GM12878 (cell line): ENCODE measurements around the gene GSG1L. TPM values are rescaled to one million over a fixed set of nuclear protein-coding genes. Genes with fewer than 3 reads are reported as not detected.

Experiments used
- ATAC-seq: fragments of 200-7000 bp; cut with Tn5 transposase; 3 replicates; pipeline ENCODE4 v1.9.1; 2020; ENCODE audit warnings: mild to moderate bottlenecking, moderate library complexity
- BruUV-seq: library from RNA; stranded (reverse); fragments of 400-500 nt; replicated peaks from 2 replicates; lab custom pipeline; 2021; lab: Mats Ljungman, UMichigan
- CTCF ChIA-PET: fragments of 300-600 bp; sonication (Branson Sonifier 250); formaldehyde crosslinking; extraction: SDS; loops from one replicate; lab custom pipeline; 2021; ENCODE audit warnings: inconsistent platforms; lab: Yijun Ruan, JAX
- POLR2A ChIA-PET: fragments of 350-600 bp; formaldehyde crosslinking; extraction: SDS; loops from one replicate; lab custom pipeline; 2021; ENCODE audit warnings: inconsistent platforms; lab: Charles Lee
- RAD21 ChIA-PET: fragments of 300-600 bp; sonication (Branson Sonifier 250); formaldehyde crosslinking; loops from one replicate; lab custom pipeline; 2023; ENCODE audit warnings: antibody characterized with exemption; ENCODE audit not compliant: unreplicated experiment; lab: Charles Lee
- SMC1A ChIA-PET: fragments of 300-600 bp; sonication (Branson Sonifier 250); formaldehyde crosslinking; loops from one replicate; lab custom pipeline; 2023; ENCODE audit not compliant: unreplicated experiment, uncharacterized antibody; lab: Charles Lee
- DNase-seq: peaks from one replicate; pipeline ENCODE4 v3.0.0-alpha.2; 2011; ENCODE audit warnings: low read depth, low spot score
- FAIRE-seq: peaks from 3 replicates; lab custom pipeline; 2011; peaks lifted over from hg19 to GRCh38; lab: Jason Lieb, UNC
- H2AFZ ChIP-seq: 2 replicates; pipeline ENCODE4 v1.6.0; 2011; ENCODE audit warnings: low read depth, low read length, control low read depth; ENCODE audit not compliant: control insufficient read depth
- H3K27ac ChIP-seq: 2 replicates; pipeline ENCODE4 v1.5.1; 2011; ENCODE audit warnings: control low read depth; ENCODE audit not compliant: control insufficient read depth, insufficient read depth
- H3K27me3 ChIP-seq, 2 experiments: replicated peaks in 1 of 2; 2 replicates each; pipeline versions ENCODE4 v1.6.0 to v1.6.1; 2011; ENCODE audit warnings: low read length in 1 of 2; ENCODE audit not compliant: control insufficient read depth in 2 of 2, insufficient read depth in 2 of 2
- H3K36me3 ChIP-seq, 2 experiments: 2 replicates each; pipeline ENCODE4 v1.5.1; 2011; ENCODE audit warnings: low read length in 1 of 2; ENCODE audit not compliant: control insufficient read depth in 2 of 2, insufficient read depth in 2 of 2
- H3K4me1 ChIP-seq: 2 replicates; pipeline ENCODE4 v1.6.1; 2011; ENCODE audit warnings: mild to moderate bottlenecking, low read length, moderate library complexity, mixed read lengths; ENCODE audit not compliant: control insufficient read depth, insufficient read depth
- H3K4me2 ChIP-seq: 2 replicates; pipeline ENCODE4 v1.6.0; 2011; ENCODE audit warnings: control low read depth; ENCODE audit not compliant: control insufficient read depth, insufficient read depth
- H3K4me3 ChIP-seq: fragments of 200-600 bp; sonication (generic); 2 replicates; pipeline ENCODE4 v1.5.1; 2016
- H3K79me2 ChIP-seq: 2 replicates; pipeline ENCODE4 v1.6.0; 2011; ENCODE audit warnings: low read length; ENCODE audit not compliant: control insufficient read depth, insufficient read depth
- H3K9ac ChIP-seq: 2 replicates; pipeline ENCODE4 v1.8.0; 2011; ENCODE audit warnings: low read length, control low read depth, mixed read lengths; ENCODE audit not compliant: control insufficient read depth, insufficient read depth
- H3K9me3 ChIP-seq: replicated peaks from 3 replicates; pipeline ENCODE4 v1.5.1; 2011; ENCODE audit warnings: mild to moderate bottlenecking, low read length; ENCODE audit not compliant: control insufficient read depth, insufficient read depth
- H4K20me1 ChIP-seq: 2 replicates; pipeline ENCODE4 v1.6.0; 2011; ENCODE audit not compliant: control insufficient read depth, insufficient read depth
- BACH1 ChIP-seq: fragments of 450-650 bp; IDR thresholded peaks from 2 replicates; pipeline ENCODE4 v1.6.1; 2017; ENCODE audit warnings: mild to moderate bottlenecking, borderline replicate concordance
- FOXK2 ChIP-seq: fragments of 450-650 bp; IDR thresholded peaks from 2 replicates; pipeline ENCODE4 v1.6.1; 2017; ENCODE audit warnings: mild to moderate bottlenecking, moderate library complexity
- HDAC2 ChIP-seq: fragments of 200-600 bp; sonication (generic); IDR thresholded peaks from 2 replicates; pipeline ENCODE4 v1.6.1; 2017
- NFYA ChIP-seq: IDR thresholded peaks from 2 replicates; pipeline ENCODE4 v1.6.1; 2011; ENCODE audit warnings: low read depth, mild to moderate bottlenecking, low read length, improper control_type of control experiment, borderline replicate concordance
- RFX5 ChIP-seq: IDR thresholded peaks from 2 replicates; pipeline ENCODE4 v1.6.1; 2011; ENCODE audit warnings: low read depth, low read length, improper control_type of control experiment
- ZNF384 ChIP-seq: IDR thresholded peaks from 2 replicates; pipeline ENCODE4 v1.6.1; 2012; ENCODE audit warnings: low read depth, mild to moderate bottlenecking, low read length, improper control_type of control experiment, borderline replicate concordance
- WGBS: methylation state at CpG from one replicate; pipeline ENCODE4 v1.1.6; 2016; ENCODE audit warnings: low lambda C conversion rate; ENCODE audit not compliant: insufficient replicate concordance, insufficient coverage; ENCODE audit errors: missing lambda C conversion rate; 5-methylcytosine and 5-hydroxymethylcytosine counted together
- in situ Hi-C: fragments of 300-500 bp; cut with MboI; formaldehyde crosslinking; loops from 9 replicates; pipeline ENCODE4 v1.14.3; 2018; ENCODE audit warnings: mixed read lengths
- intact Hi-C: fragments of 100-400 bp; cut with micrococcal nuclease; formaldehyde crosslinking; loops from one replicate; pipeline ENCODE4 v1.14.2; 2022; ENCODE audit not compliant: unreplicated experiment
- polyA plus RNA-seq, 11 experiments: library from polyadenylated mRNA; depleted of rRNA in 4 of 11; unstranded in 6 of 11; stranded (reverse) in 5 of 11; fragments of >200 nt; fragmentation: Nextera tagmentation in 4 of 11; fragmentation: Illumina TruSeq in 1 of 11; extraction: Ambion mirVana in 4 of 11; extraction: Trizol in 1 of 11; gene quantifications; 1 replicate in 1 of 11; 2 replicates in 10 of 11; pipeline versions ENCODE4 v1.2.1 to v1.2.3, GENCODE V29; 2011 to 2016; ENCODE audit warnings: inconsistent platforms in 2 of 11, missing spikeins in 2 of 11, low read depth in 1 of 11
- small RNA-seq: library from RNA; depleted of rRNA; stranded (forward); fragments of <200 nt; gene quantifications from one replicate; pipeline ENCODE3, GENCODE V24; 2014
- total RNA-seq, 4 experiments: library from RNA; depleted of rRNA in 3 of 4; stranded (reverse); fragments of >200 nt in 3 of 4; fragmentation: Illumina TruSeq in 1 of 4; extraction: Trizol in 1 of 4; gene quantifications; 2 replicates each; pipeline versions ENCODE4 v1.2.1 to v1.2.3, GENCODE V29; 2013 to 2021

The GSG1L gene
- total and polyA plus RNA-seq, 10 of the 15 experiments (the other 5 are each of a cell fraction or from before 2014, with no cell fraction given) = not detected

DNA sequence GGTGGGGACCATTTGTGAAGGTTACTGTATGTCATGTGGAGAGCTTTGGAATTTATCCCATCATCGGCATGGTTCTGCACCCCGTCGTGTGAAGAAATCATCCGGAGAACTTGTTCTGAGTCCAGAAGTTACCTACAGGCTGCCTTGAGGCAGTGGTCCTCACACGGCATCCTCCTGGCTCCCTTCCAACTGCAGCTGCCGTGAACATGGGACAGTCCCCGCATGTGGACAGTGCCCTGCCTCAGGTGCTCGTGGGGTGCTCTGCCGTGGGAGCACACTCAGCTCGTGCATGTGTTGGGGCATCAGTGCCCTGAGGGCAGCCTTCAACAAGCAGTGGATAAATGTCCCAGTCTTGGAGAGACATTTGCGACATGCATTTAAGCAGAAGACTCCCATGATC lies 324.9 kb downstream of the GSG1L start:
- RAD21 ChIA-PET = no interaction called here

More for the DNA sequence above, 324.9 kb downstream of the GSG1L start:
- FAIRE-seq = no peak
- POLR2A ChIA-PET = no interaction called here
- H3K79me2 ChIP-seq = no peaks in the 10 kb centered on the region
- BruUV-seq = no TSS peak
- in situ Hi-C loops = no loop called here
- 87% methylated on average over 11 of the region's 11 CpGs for WGBS
- TF ChIP-seq RFX5 (no peak), FOXK2 (no peak), BACH1 (no peak), NFYA (no peak), HDAC2 (no peak), ZNF384 (no peak)
- TF ChIP-seq, all 136 proteins: peak for 0
- no peak overlapping the region for H3K4me2 ChIP-seq
- no peaks in the 10 kb centered on the region for H3K27me3 ChIP-seq
- ATAC-seq (no peak), DNase-seq (no peak)
- H3K36me3 ChIP-seq = no peaks in the 10 kb centered on the region
- SMC1A ChIA-PET = no interaction called here
- H3K4me3 ChIP-seq = no peak overlapping the region
- no peaks in the 10 kb centered on the region for H3K9me3 ChIP-seq
- CTCF ChIA-PET = no interaction called here
- intact Hi-C loops = no loop called here
- no peaks in the 10 kb centered on the region for H4K20me1 ChIP-seq
- H2AFZ ChIP-seq = no peak overlapping the region
- no peak overlapping the region for H3K9ac ChIP-seq
- H3K4me1 ChIP-seq = no peaks in the 10 kb centered on the region
- H3K27ac ChIP-seq = no peak overlapping the region

Small RNAs within 50 kb of the gene (small RNA-seq; reads per million reads assigned to genes)
- gene RNU6-1241P = not detected
- not detected for gene RNU6-159P

Other genes starting within 250 kb of the GSG1L start
- 117 and 134 TPM in 2 replicates for gene XPO6, start 148.3 kb upstream of the GSG1L start, total RNA-seq (2014; rRNA removed)
- 79.2 and 86.3 TPM in 2 replicates for gene XPO6, start 148.3 kb upstream of the GSG1L start, total RNA-seq (2014; rRNA removed; fragmentation: Illumina TruSeq; extraction: Trizol)
- gene XPO6, start 148.3 kb upstream of the GSG1L start, total RNA-seq (2021) = 178 and 180 TPM in 2 replicates
- 233 and 246 TPM in 2 replicates for gene XPO6, start 148.3 kb upstream of the GSG1L start, polyA plus RNA-seq (2011; rRNA removed)
- gene XPO6, start 148.3 kb upstream of the GSG1L start, polyA plus RNA-seq (2014; fragmentation: Illumina TruSeq; extraction: Trizol) = 136 and 149 TPM in 2 replicates
- 10 to 100 TPM in 1 of 2 experiments, 1 to 10 TPM in 1; 9.9 to 26.8 TPM for gene XPO6, start 148.3 kb upstream of the GSG1L start, polyA plus RNA-seq (2014; fragmentation: Nextera tagmentation; extraction: Ambion mirVana)
- 143 and 152 TPM in 2 replicates for gene XPO6, start 148.3 kb upstream of the GSG1L start, polyA plus RNA-seq (2014; rRNA removed)
- gene XPO6, start 148.3 kb upstream of the GSG1L start, polyA plus RNA-seq (2016; fragmentation: Nextera tagmentation; extraction: Ambion mirVana) = 10 to 100 TPM; 55.0 to 55.2 TPM
- under 0.01 and 0.06 TPM in 2 replicates for gene SBK1, start 228.8 kb upstream of the GSG1L start, total RNA-seq (2014; rRNA removed)
- gene SBK1, start 228.8 kb upstream of the GSG1L start, total RNA-seq (2014; rRNA removed; fragmentation: Illumina TruSeq; extraction: Trizol) = 0.04 and 0.05 TPM in 2 replicates
- 0.26 and 0.29 TPM in 2 replicates for gene SBK1, start 228.8 kb upstream of the GSG1L start, total RNA-seq (2021)
- not detected in 2 replicates for gene SBK1, start 228.8 kb upstream of the GSG1L start, polyA plus RNA-seq (2011; rRNA removed)
- 0.05 and 0.06 TPM in 2 replicates for gene SBK1, start 228.8 kb upstream of the GSG1L start, polyA plus RNA-seq (2014; fragmentation: Illumina TruSeq; extraction: Trizol)
- not detected for gene SBK1, start 228.8 kb upstream of the GSG1L start, polyA plus RNA-seq (2014; fragmentation: Nextera tagmentation; extraction: Ambion mirVana)
- 0.08 and 0.23 TPM in 2 replicates for gene SBK1, start 228.8 kb upstream of the GSG1L start, polyA plus RNA-seq (2014; rRNA removed)
- under 1 TPM in 1 of 2 experiments, not detected in 1; 0.04 TPM for gene SBK1, start 228.8 kb upstream of the GSG1L start, polyA plus RNA-seq (2016; fragmentation: Nextera tagmentation; extraction: Ambion mirVana)